ENCODE measurements around the gene CD2.
A peak's percentile ranks its signal among the peaks of the same experiment; 100 is the strongest.

The CD2 gene

DNA sequence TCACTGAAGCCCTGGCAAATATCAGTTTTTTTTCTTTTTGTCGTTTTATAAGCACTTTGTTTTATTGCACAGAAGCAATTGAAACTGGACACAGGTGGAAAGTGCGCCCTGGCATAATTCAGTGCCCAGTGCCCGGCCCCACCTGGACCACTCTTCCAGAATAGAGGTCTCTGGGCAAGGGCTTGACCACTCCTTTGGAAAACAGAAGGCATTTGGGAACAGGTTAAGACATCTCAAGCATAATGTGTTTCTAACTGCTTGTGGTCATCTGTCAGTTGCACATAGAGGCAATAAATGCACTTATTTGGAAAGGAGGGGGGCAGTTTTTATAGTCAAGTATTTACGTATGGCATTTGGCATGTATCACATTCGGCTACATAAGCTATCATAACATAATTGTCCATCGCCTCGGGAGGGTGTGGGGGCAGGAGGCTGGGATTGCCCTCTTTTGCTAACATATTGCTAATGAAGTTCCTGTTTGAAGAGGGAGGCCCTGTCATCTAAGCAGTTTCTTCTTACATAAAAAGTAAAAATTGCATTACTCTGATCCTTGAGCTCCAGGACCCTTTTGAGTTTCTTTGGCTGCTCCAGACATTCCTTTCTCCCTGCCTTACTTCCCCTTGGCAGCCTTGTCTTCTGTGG, 14.7 kb upstream of the CD2 start:
- Histone ChIP-seq H3K36me3 (ENCODE audit: control insufficient read depth, insufficient read depth, low read length) (no peaks in the 10 kb centered on the region), H2AFZ (no peak overlapping the region), H3K4me2 (ENCODE audit: low read length) (no peak overlapping the region), H3K9me3 (ENCODE audit: control insufficient read depth, low read length) (no peaks in the 10 kb centered on the region), H3K27ac (peak overlapping the region; percentile 5), H3K79me2 (no peaks in the 10 kb centered on the region), H3K9ac (no peak overlapping the region), H3K4me1 (peaks cover 2% of the 10 kb centered on the region), H3K4me3 (ENCODE audit: low read depth, low read length) (no peak overlapping the region), H3K27me3 (ENCODE audit: control insufficient read depth, insufficient read depth, low read length) (no peaks in the 10 kb centered on the region)
- TF ChIP-seq, protein P1, sequence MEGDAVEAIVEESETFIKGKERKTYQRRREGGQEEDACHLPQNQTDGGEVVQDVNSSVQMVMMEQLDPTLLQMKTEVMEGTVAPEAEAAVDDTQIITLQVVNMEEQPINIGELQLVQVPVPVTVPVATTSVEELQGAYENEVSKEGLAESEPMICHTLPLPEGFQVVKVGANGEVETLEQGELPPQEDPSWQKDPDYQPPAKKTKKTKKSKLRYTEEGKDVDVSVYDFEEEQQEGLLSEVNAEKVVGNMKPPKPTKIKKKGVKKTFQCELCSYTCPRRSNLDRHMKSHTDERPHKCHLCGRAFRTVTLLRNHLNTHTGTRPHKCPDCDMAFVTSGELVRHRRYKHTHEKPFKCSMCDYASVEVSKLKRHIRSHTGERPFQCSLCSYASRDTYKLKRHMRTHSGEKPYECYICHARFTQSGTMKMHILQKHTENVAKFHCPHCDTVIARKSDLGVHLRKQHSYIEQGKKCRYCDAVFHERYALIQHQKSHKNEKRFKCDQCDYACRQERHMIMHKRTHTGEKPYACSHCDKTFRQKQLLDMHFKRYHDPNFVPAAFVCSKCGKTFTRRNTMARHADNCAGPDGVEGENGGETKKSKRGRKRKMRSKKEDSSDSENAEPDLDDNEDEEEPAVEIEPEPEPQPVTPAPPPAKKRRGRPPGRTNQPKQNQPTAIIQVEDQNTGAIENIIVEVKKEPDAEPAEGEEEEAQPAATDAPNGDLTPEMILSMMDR (IDR thresholded peaks at IDR 0.05): no peak

DNA sequence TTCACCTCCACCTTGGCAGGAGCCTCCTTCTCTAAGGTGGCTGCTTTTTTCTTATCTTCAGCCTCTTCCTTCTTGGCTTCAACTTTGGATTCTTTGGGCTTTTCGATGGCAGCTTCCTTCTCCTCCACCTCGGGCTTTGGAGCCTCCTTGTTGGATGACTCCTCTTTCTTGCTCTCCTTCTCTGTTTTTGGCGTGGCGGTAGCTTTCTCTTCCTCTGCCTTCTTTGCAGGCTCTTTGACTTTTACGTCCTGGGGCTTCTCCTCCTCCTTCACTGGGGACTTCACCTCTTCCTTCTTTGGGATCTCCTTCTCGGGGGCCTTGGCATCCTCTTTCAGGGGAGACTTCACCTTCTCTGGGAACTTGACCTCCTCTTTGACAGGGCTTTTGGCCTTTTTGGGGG, 13.9 kb upstream of the CD2 start:
- H3K4me1 ChIP-seq: peaks cover 2% of the 10 kb centered on the region
- H3K9me3 ChIP-seq (ENCODE audit: control insufficient read depth, low read length): no peaks in the 10 kb centered on the region
- no peak overlapping the region for H3K27ac ChIP-seq
- no peak overlapping the region for H3K9ac ChIP-seq
- H3K27me3 ChIP-seq (ENCODE audit: control insufficient read depth, insufficient read depth, low read length): no peaks in the 10 kb centered on the region
- no peak overlapping the region for H2AFZ ChIP-seq
- no peaks in the 10 kb centered on the region for H3K79me2 ChIP-seq
- no peak overlapping the region for H3K4me3 ChIP-seq (ENCODE audit: low read depth, low read length)
- no peak overlapping the region for H3K4me2 ChIP-seq (ENCODE audit: low read length)
- no peaks in the 10 kb centered on the region for H3K36me3 ChIP-seq (ENCODE audit: control insufficient read depth, insufficient read depth, low read length)
- TF ChIP-seq, protein P1 (IDR thresholded peaks at IDR 0.05): no peak

DNA sequence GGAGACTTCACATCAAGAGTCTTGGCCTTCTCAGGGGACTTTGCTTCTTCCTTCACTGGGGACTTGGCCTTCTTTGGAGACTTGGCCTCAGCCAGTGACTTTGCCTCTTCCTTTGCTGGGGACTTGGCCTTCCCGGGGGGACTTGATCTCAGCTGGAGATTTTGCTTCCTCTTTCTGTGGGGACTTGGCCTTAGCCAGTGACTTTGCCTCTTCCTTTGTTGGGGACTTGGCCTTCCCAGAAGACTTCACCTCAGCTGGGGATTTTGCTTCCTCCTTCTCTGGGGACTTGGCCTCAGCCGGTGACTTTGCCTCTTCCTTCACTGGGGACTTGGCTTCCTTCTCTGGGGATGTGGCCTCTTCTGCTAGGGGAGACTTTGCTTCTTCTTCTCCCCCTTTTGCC, 13.5 kb upstream of the CD2 start:
- Histone ChIP-seq H3K9me3 (ENCODE audit: control insufficient read depth, low read length) (no peaks in the 10 kb centered on the region), H3K27me3 (ENCODE audit: control insufficient read depth, insufficient read depth, low read length) (no peaks in the 10 kb centered on the region), H3K36me3 (ENCODE audit: control insufficient read depth, insufficient read depth, low read length) (no peaks in the 10 kb centered on the region), H3K4me3 (ENCODE audit: low read depth, low read length) (no peak overlapping the region), H2AFZ (no peak overlapping the region), H3K79me2 (no peaks in the 10 kb centered on the region), H3K4me1 (peaks cover 2% of the 10 kb centered on the region), H3K27ac (no peak overlapping the region), H3K4me2 (ENCODE audit: low read length) (no peak overlapping the region), H3K9ac (no peak overlapping the region)
- TF ChIP-seq, protein P1 (IDR thresholded peaks at IDR 0.05): no peak

DNA sequence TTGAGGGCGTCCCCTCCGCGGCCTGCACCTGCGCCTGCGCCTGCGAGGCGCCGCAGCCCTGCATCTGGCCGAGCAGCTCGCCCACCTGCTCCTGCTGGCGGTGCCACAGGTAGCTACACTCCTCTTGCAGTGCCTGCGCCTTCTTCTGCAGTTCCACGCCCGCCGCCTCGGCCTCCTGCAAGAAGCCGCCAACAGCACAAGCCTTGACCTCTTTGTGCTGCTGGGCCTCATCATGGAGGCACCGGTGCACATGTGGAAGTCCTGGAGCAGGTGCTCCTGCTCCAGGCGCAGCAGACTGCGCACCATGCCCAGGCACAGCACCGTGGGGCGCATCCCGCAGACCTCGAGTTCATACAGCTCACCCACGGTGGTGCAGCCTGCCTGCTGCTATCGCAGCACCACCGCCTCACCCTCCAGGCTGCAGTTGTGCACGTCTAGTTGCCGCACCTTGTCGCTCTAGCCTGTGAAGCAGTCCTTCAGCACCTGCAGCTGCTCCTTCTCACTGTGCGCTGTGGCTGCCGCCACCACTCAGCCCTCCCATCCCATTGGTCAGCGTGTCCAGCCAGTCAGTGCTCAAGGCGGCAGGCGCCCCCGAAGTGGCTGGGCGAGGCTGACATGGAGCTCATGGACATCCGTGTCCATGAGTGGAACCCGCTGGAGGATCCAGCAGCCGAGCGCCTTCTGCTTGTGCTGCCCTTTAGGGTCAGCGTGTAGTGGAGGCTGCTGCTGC, 12.2 kb upstream of the CD2 start:
- H3K79me2 ChIP-seq: no peaks in the 10 kb centered on the region
- TF ChIP-seq, protein P1 (IDR thresholded peaks at IDR 0.05): no peak
- no peak overlapping the region for H3K27ac ChIP-seq
- H3K36me3 ChIP-seq (ENCODE audit: control insufficient read depth, insufficient read depth, low read length): no peaks in the 10 kb centered on the region
- H2AFZ ChIP-seq: no peak overlapping the region
- H3K9me3 ChIP-seq (ENCODE audit: control insufficient read depth, low read length): no peaks in the 10 kb centered on the region
- no peak overlapping the region for H3K9ac ChIP-seq
- H3K4me1 ChIP-seq: peaks cover 2% of the 10 kb centered on the region
- no peak overlapping the region for H3K4me2 ChIP-seq (ENCODE audit: low read length)
- no peaks in the 10 kb centered on the region for H3K27me3 ChIP-seq (ENCODE audit: control insufficient read depth, insufficient read depth, low read length)
- H3K4me3 ChIP-seq (ENCODE audit: low read depth, low read length): no peak overlapping the region

DNA sequence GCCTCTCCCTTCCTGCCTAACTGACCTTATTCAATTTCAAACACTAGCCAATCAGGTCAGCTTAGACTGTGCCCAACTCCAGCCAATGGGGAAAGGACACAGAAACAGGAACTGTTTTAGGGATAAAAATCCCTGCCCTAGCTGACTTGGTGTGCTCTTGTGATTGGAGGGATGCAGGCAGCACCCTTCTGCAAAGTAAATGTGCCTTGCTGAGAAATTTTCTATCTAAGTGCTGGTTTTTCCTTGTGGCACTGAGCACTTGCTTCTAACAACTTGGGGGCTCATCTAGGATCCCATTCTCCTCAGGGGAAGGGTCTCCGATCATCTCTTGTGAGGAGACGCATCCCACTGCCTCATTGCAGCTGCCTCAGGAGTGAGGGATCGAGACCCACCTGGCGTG, 10.7 kb upstream of the CD2 start:
- no peak overlapping the region for H3K4me3 ChIP-seq (ENCODE audit: low read depth, low read length)
- H3K9ac ChIP-seq: no peak overlapping the region
- H3K27me3 ChIP-seq (ENCODE audit: control insufficient read depth, insufficient read depth, low read length): no peaks in the 10 kb centered on the region
- H3K79me2 ChIP-seq: no peaks in the 10 kb centered on the region
- no peak overlapping the region for H3K4me2 ChIP-seq (ENCODE audit: low read length)
- no peak overlapping the region for H2AFZ ChIP-seq
- TF ChIP-seq, protein P1 (IDR thresholded peaks at IDR 0.05): no peak
- H3K27ac ChIP-seq: no peak overlapping the region
- H3K9me3 ChIP-seq (ENCODE audit: control insufficient read depth, low read length): no peaks in the 10 kb centered on the region
- peaks cover 2% of the 10 kb centered on the region for H3K4me1 ChIP-seq
- H3K36me3 ChIP-seq (ENCODE audit: control insufficient read depth, insufficient read depth, low read length): no peaks in the 10 kb centered on the region
